Upper lobe of left lung (tissue), 4 donors: Measurements from ENCODE around the gene OCIAD1.

Experiments
- EP300 ChIP-seq, 4 donors: sonication (generic); formaldehyde crosslinking; IDR thresholded peaks; one replicate each; pipeline ENCODE4 v1.5.1; 2017; ENCODE audit warnings: antibody characterized with exemption in 4 of 4, control low read depth in 2 of 4
- POLR2AphosphoS5 ChIP-seq, 2 donors: sonication (generic); formaldehyde crosslinking; IDR thresholded peaks; one replicate each; pipeline ENCODE4 v1.5.1; 2017; ENCODE audit warnings: antibody characterized with exemption in 2 of 2

DNA sequence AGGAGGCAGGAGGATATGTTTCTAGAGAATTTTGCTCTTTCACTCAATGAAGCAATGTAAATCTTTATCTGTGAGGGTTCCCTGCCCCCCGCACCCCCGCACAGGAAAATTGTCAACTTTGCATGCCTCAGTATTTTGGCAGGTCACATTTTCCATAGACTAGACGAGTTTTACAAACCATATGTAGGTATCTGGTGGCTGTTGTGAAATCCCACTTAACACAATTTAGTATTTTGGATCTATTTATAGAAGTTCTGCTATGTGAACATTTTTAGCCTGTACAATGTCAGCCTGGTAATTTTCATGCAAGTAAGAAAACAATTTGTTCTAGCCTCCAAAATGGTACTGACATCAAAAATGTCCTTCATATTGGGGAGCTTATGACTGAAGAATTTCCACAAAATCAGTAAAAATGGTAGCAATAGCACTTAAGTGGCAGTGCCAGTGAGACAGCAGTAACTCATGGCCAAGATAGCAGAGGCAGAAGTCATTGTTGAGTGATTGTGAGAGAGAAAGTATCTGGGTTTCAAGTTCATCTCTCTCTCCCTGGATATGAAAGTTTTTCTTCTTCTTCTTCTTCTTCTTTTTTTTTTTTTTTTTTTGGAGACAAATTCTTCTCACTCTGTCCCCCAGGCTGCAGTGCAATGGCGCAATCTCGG is 38.4 kb upstream of the OCIAD1 start:
- TF ChIP-seq POLR2AphosphoS5 (IDR thresholded peaks at IDR 0.05) (no peak), EP300 (IDR thresholded peaks at IDR 0.05) (no peak)
